ENCODE measurements around the gene PRDM1.

DNA sequence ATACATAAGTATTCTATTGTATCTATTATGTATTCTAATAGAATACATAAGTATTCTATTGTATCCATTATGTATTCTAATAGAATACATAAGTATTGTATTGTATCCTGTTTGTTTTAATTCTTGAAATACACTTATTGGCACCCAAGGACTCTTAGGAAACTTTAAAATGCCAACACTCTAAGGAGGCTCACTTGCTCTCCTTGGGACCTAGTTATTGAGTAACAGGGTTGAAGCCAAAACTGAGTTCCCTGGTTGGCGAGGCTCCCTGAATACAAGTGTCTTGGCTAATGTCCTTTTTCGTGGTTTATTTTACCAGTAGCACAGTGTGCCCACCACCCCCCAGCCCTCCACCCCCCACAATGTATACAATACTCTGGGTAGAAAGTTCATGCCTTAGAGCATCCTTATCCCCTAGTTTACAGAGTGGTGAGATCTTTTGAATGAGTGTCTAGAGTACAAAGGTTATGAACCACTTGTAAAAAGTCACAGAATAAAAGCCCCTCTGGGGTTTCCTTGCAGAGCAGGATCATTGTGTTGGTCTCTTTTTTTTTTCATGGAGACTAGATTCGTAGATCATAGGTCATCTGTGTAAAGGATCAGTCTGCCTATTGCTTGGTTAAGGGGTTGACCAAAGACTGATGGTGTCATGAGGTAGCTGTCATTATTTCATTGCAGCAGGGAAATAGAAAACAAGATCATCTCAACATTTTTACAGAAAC is 32.5 kb upstream of the PRDM1 start:
- TF ChIP-seq, protein P1, sequence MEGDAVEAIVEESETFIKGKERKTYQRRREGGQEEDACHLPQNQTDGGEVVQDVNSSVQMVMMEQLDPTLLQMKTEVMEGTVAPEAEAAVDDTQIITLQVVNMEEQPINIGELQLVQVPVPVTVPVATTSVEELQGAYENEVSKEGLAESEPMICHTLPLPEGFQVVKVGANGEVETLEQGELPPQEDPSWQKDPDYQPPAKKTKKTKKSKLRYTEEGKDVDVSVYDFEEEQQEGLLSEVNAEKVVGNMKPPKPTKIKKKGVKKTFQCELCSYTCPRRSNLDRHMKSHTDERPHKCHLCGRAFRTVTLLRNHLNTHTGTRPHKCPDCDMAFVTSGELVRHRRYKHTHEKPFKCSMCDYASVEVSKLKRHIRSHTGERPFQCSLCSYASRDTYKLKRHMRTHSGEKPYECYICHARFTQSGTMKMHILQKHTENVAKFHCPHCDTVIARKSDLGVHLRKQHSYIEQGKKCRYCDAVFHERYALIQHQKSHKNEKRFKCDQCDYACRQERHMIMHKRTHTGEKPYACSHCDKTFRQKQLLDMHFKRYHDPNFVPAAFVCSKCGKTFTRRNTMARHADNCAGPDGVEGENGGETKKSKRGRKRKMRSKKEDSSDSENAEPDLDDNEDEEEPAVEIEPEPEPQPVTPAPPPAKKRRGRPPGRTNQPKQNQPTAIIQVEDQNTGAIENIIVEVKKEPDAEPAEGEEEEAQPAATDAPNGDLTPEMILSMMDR (IDR thresholded peaks at IDR 0.05) = no peak
- TF ChIP-seq POLR2AphosphoS5 (IDR thresholded peaks at IDR 0.05; ENCODE audit: low read depth, low read length) (no peak), FOSL2 (IDR thresholded peaks at IDR 0.05; ENCODE audit: borderline replicate concordance, low read depth) (no peak), SIN3A (IDR thresholded peaks at IDR 0.05; ENCODE audit: borderline replicate concordance, low read depth, low read length) (no peak), CHD2 (IDR thresholded peaks at IDR 0.05; ENCODE audit: low read length, partially characterized antibody) (no peak), YY1 (IDR thresholded peaks at IDR 0.05; ENCODE audit: low read depth) (no peak)
- TF ChIP-seq, protein P2, sequence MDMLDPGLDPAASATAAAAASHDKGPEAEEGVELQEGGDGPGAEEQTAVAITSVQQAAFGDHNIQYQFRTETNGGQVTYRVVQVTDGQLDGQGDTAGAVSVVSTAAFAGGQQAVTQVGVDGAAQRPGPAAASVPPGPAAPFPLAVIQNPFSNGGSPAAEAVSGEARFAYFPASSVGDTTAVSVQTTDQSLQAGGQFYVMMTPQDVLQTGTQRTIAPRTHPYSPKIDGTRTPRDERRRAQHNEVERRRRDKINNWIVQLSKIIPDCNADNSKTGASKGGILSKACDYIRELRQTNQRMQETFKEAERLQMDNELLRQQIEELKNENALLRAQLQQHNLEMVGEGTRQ (IDR thresholded peaks at IDR 0.05; ENCODE audit: borderline replicate concordance, low read depth, low read length) = no peak

Data from SK-N-SH (cell line).